Ovary (tissue), 9 donors: ENCODE data around the gene STX8. TPM values are rescaled to one million over a fixed set of nuclear protein-coding genes. Genes with fewer than 3 reads are reported as not detected.
"Not testable (repeated sequence)": the region's sequence is repeated elsewhere in the genome, so short reads cannot be mapped to it uniquely, and the experiment has no call there.

Experiments used
- DNase-seq, 5 donors: peaks; one replicate each; pipeline ENCODE4 v3.0.0-alpha.2; 2019 to 2020
- H3K27ac ChIP-seq, 2 donors: fragments of 200-600 bp; one replicate each; pipeline versions ENCODE4 v1.5.1 to v1.8.0; 2019 to 2022
- H3K27me3 ChIP-seq: fragments of 200-600 bp; one replicate; pipeline ENCODE4 v1.8.0; 2022
- H3K36me3 ChIP-seq: fragments of 200-600 bp; sonication (generic); one replicate; pipeline ENCODE4 v1.5.1; 2019
- H3K4me1 ChIP-seq: one replicate; pipeline ENCODE4 v1.8.1; 2013; ENCODE audit warnings: mild to moderate bottlenecking, moderate library complexity; ENCODE audit not compliant: insufficient read depth
- H3K4me3 ChIP-seq: fragments of 200-600 bp; sonication (generic); one replicate; pipeline ENCODE4 v1.5.1; 2017
- H3K9me3 ChIP-seq, 2 donors: fragments of 200-600 bp in 1 of 2; sonication (generic) in 1 of 2; one replicate each; pipeline versions ENCODE4 v1.5.1 to v1.8.1; 2013 to 2019; ENCODE audit warnings: mild to moderate bottlenecking in 1 of 2, moderate library complexity in 1 of 2
- CTCF ChIP-seq, 3 donors: fragments of 450-650 bp in 2 of 3; fragments of 200-600 bp in 1 of 3; IDR thresholded peaks; one replicate each; pipeline versions ENCODE4 v1.5.1 to v1.8.0; 2016 to 2022; ENCODE audit warnings: antibody characterized with exemption in 3 of 3, mild to moderate bottlenecking in 1 of 3
- EP300 ChIP-seq: sonication (generic); formaldehyde crosslinking; IDR thresholded peaks from one replicate; pipeline ENCODE4 v1.6.1; 2017; ENCODE audit warnings: antibody characterized with exemption
- POLR2A ChIP-seq: fragments of 450-650 bp; IDR thresholded peaks from one replicate; pipeline ENCODE4 v1.6.1; 2017; ENCODE audit warnings: antibody characterized with exemption, mild to moderate bottlenecking, moderate library complexity
- WGBS, 3 donors: extraction: QIAGEN DNeasy Blood & Tissue Kit in 1 of 3; methylation state at CpG; one replicate each; pipeline versions ENCODE4 v1.1.5 to v1.1.7; 2013 to 2017; 5-methylcytosine and 5-hydroxymethylcytosine counted together
- intact Hi-C, 4 donors: fragments of 100-400 bp; cut with DNase I; formaldehyde crosslinking; loops; one replicate each; pipeline versions ENCODE4 v1.11.0 to v1.15.1; 2022 to 2023
- polyA plus RNA-seq, 2 donors: library from polyadenylated mRNA; stranded (reverse); fragments of 200-250 nt in 1 of 2; fragments of 350-450 nt in 1 of 2; fragmentation: Illumina TruSeq in 1 of 2; extraction: RNeasy Lipid Tissue Mini Kit (QIAGEN cat#74804) in 1 of 2; gene quantifications; one replicate each; pipeline ENCODE4 v1.2.3, GENCODE V29; 2013 to 2014
- total RNA-seq, 7 donors: library from RNA; depleted of rRNA in 2 of 7; stranded (reverse); fragments of >200 nt in 2 of 7; fragmentation: NEBNext Ultra II Directional in 3 of 7; extraction: Animal tissue kit (Norgen Biotek cat#: 25700) in 3 of 7; gene quantifications; one replicate each; pipeline versions ENCODE4 v1.1.0 to v1.2.4, GENCODE V29; 2016 to 2023
- donor health status: DM: no; HTN: no; CAD: no; lungs with moderate emphysema.
- donor health status: DM: no; HTN: no; CAD: no.
- donor health status: Bipolar disorder and iron deficiency.
- donor health status: DM: yes; HTN: yes; CAD: no.
- donor health status: DM: no; HTN: no; CAD: no.
- donor health status: DM: yes; HTN: yes; CAD: no.

Gene STX8
- total and polyA plus RNA-seq, 9 donors: 37.6 to 112 (median 53.8) TPM

DNA sequence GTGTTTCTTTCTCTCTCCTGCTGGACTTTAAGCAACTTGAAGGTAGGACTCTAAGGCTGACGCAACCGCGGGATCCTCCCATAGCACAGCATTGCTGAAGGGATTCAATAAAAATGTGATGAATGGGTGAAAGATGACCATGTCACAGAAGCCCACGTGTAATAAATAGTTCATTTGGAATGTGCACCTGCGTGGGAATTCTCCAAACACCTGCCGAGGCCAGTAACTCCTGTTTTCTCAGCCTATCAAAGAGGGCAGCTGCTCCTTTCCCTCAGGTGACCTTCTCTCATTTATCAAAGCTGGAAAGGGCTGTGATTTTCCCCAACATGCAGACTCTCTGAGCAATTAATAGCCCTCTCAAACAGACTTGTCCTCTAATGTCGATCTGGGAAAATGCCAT, 235.7 kb downstream of the STX8 start:
- intact Hi-C loops: no loop called here
- 62 to 76% (median 67%) methylated on average over 7 of the region's 7 CpGs for WGBS, 3 donors
- H3K4me3 ChIP-seq: no peak overlapping the region
- no peaks in the 10 kb centered on the region for H3K27me3 ChIP-seq
- H3K36me3 ChIP-seq: no peaks in the 10 kb centered on the region
- no peak overlapping the region for H3K27ac ChIP-seq
- no peaks in the 10 kb centered on the region for H3K4me1 ChIP-seq
- no peak for DNase-seq
- no peaks in the 10 kb centered on the region for H3K9me3 ChIP-seq
- no peak for TF ChIP-seq EP300
- no peak for TF ChIP-seq POLR2A
- TF ChIP-seq CTCF (IDR thresholded peaks at IDR 0.05): no peak

- H3K4me3 ChIP-seq, DNase-seq, H3K36me3 ChIP-seq, H3K9me3 ChIP-seq, H3K27me3 ChIP-seq, H3K27ac ChIP-seq, H3K4me1 ChIP-seq, intact Hi-C loops: not testable (repeated sequence)
- 88 to 96% (median 90%) methylated on average over 10 of the region's 10 CpGs for WGBS, 3 donors
These were observed 236.1 kb downstream of the STX8 start for GRCh38 chr17:9339482-9339881.

DNA sequence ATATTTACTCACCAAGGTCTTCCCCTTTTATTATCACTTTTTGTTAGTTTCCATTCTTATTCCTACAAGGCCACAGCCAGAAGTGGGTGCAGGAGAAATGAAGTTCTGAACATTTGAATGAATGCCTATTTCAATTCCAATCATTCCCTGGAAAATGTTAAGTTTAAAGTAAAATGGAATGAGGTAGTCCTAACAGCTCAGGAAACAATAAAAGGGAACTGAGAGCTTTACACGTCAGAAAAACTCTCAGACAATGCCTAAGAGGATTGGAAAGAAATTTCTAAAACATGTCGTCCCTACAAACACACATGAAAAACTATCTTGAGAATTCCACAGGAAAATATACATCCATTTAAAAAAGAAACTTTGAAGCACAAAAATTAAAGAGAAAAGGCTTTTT, 238.8 kb downstream of the STX8 start:
- Histone ChIP-seq H3K4me1 (no peaks in the 10 kb centered on the region), H3K4me3 (no peak overlapping the region), H3K9me3 (no peaks in the 10 kb centered on the region), H3K27ac (no peak overlapping the region), H3K27me3 (no peaks in the 10 kb centered on the region), H3K36me3 (no peaks in the 10 kb centered on the region)
- TF ChIP-seq CTCF (IDR thresholded peaks at IDR 0.05) (no peak), EP300 (no peak), POLR2A (no peak)
- intact Hi-C loops: no loop called here
- WGBS, 3 donors: 78 to 82% (median 79%) methylated on average over 2 of the region's 2 CpGs
- DNase-seq: no peak

DNA sequence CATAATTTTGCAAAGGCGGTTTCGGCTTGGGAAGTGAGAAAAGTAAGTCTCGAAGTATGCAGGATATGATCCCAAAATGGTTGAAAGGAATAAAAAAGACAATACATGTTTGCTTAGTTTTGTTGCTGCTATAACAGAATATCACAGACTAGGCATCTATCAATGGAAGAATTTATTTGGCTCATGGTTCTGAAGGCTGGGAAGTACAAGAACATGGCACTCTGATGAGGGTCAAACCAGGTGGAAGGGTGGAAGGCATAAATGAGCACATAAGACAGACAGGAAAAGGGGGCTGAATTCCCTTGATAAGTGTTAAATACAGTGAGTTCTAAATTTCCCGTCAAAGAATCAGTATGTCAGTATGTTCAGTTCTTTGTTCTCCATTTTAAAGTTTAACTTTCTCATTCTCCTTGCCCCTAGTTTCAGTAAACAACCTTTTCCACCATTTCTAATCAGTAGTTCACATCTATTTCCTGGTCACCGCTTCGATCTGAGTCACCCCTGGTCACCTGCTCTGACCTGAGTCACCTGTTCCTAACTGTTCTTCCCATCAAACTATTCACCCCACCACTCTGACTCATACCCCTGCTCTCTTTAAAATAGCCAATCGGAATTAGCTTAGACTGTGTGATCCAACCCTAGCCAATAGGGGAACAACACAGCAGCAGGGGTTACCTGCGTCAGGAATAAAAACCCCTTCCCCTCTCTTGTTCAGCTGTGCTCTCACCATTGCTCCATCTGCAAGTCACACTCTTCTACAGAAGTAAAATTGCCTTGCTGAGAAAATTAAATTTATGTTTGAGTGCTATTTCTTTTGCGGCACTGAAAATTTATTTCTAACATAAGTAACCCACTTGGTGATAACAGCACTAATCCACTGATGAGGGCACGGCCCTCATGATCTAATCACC, 240.8 kb downstream of the STX8 start:
- Histone ChIP-seq H3K4me1 (no peaks in the 10 kb centered on the region), H3K27ac (no peak overlapping the region), H3K9me3 (no peaks in the 10 kb centered on the region), H3K27me3 (no peaks in the 10 kb centered on the region), H3K4me3 (no peak overlapping the region), H3K36me3 (no peaks in the 10 kb centered on the region)
- intact Hi-C loops: no loop called here
- 88 to 94% (median 93%) methylated on average over 10 of the region's 10 CpGs for WGBS, 3 donors
- DNase-seq: no peak
- TF ChIP-seq EP300 (no peak), POLR2A (no peak), CTCF (IDR thresholded peaks at IDR 0.05) (no peak)

DNA sequence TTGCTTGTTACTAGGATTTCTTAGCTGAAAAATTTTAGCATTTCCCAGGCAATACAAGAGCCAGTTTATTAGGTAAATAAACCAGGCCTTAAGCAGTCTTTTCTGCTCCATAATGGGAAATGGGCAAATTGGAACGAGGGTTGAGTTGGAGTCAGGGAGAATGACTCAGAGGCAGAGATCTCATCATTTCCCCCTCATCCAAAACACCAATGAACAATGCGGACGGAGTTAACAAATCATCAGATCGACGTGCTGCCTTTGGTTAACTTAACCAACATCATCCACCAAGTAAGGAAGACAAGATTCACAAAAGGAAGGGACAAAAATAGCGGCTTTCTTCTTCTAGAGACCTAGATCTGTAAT, 243.5 kb downstream of the STX8 start:
- Histone ChIP-seq H3K27ac (no peak overlapping the region), H3K4me3 (no peak overlapping the region), H3K9me3 (no peaks in the 10 kb centered on the region), H3K36me3 (no peaks in the 10 kb centered on the region), H3K4me1 (no peaks in the 10 kb centered on the region), H3K27me3 (no peaks in the 10 kb centered on the region)
- 92 to 93% (median 93%) methylated on average over 6 of the region's 6 CpGs for WGBS, 3 donors
- DNase-seq: no peak
- intact Hi-C loops: no loop called here
- TF ChIP-seq CTCF (IDR thresholded peaks at IDR 0.05) (no peak), EP300 (no peak), POLR2A (no peak)
